HG03108 (cell line): ENCODE results near the gene ATCAY.
"Not testable (repeated sequence)": the region's sequence is repeated elsewhere in the genome, so short reads cannot be mapped to it uniquely, and the experiment has no call there.

ENCODE experiments used
- ATAC-seq: cut with Tn5 transposase; IDR thresholded peaks from one replicate; pipeline ENCODE4 v1.9.1; 2021; ENCODE audit warnings: moderate library complexity; ENCODE audit not compliant: unreplicated experiment

The ATCAY gene

DNA sequence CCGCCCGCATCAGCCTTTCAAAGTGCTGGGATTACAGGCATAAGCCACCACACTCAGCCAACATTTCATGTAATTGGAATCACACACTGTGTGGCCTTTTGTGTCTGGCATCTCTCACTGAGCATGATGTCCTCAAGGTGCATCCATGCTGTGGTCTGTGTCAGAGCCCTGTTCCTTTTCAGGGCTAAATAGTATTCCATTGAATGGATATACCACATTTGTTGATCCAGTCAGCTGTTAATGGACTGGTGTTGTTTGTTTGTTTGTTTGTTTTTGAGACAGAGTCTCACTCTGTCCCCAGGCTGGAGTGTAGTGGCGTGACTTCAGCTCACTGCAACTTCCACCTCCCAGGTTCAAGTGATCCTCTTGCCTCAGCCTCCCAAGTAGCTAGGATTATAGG lies 17.9 kb downstream of the ATCAY start:
- ATAC-seq: no peak

DNA sequence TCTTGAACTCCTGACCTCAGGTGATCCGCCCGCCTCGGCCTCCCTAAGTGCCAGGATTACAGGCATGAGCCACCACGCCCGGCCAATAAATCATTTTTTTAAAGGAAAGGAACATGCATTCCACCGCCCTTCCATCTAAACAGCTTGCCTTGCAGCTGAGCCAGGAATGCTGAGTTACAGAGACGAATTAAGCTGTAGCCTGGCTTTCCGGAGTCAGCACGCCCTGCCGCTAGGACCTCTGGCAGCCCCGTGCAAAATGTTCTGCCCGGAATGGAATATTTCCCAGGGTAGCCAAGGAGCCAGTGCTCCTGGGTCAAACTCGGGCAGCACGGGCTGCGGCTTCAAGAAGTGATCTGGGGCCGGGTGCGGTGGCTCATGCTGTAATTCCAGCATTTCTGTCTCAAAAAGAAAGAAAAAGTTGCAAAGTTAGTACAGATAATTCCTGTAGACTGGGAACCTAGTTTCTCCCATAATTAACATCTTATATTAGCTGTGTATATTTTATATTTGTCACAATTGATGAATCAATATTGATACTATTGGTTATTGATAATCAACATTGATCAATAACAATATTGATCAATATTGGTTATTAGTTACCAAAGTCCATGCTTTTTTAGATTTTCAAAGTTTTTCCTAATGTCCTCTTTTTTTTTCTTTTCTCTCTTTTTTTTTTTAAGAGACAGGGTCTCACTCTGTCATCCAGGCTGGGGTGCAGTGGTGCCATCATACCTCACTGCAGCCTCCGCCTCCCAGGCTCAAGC lies 19.2 kb downstream of the ATCAY start:
- no peak for ATAC-seq

DNA sequence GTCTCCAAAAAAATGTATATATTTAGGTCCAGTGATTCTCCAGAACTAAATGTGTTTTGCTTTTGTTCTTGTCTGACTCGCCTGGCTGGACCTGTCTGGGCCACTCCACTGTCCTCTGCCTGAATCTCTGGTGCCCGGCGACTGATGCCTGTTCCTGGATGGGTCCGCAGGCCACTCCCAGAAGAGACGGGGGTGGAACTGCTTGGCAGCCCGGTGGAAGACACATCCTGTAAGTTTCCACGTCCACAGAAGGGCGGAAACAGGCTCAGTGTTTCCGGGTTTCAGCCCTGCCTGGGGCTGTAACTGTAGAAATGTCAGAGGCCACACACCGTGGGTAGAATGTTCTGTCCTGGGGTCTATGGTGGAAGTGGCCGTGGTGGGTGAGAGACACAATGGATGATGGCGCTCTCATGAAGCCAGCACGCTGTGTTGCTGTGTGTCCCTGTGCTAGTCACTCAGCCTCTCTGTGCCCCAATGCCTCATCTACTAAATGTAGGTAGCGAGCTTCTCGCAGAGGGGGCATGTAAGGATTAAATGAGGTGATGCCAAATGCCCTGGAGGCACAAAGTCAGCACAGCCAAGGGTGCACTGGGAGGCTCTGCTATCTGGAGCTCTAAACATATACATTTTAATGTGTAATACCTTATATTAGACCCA lies 22.0 kb downstream of the ATCAY start:
- ATAC-seq: no peak

DNA sequence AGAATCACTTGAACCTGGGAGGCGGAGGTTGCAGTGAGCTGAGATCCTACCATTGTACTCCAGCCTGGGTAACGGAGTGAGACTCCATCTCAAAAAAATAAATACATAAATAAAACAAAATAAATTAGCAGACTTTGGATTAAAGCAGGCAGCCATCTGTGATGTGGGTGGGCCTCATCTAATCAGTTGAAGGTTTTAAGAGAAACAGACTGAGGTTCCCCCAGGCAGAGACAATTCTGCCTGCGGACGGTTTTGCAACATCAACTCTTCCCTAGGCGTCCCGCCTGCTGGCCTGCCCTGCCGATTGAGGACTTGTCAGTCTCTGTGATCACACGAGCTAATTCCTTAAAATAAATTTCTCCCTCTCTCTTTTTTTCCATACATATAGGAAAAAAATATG lies 23.7 kb downstream of the ATCAY start:
- ATAC-seq: no peak

DNA sequence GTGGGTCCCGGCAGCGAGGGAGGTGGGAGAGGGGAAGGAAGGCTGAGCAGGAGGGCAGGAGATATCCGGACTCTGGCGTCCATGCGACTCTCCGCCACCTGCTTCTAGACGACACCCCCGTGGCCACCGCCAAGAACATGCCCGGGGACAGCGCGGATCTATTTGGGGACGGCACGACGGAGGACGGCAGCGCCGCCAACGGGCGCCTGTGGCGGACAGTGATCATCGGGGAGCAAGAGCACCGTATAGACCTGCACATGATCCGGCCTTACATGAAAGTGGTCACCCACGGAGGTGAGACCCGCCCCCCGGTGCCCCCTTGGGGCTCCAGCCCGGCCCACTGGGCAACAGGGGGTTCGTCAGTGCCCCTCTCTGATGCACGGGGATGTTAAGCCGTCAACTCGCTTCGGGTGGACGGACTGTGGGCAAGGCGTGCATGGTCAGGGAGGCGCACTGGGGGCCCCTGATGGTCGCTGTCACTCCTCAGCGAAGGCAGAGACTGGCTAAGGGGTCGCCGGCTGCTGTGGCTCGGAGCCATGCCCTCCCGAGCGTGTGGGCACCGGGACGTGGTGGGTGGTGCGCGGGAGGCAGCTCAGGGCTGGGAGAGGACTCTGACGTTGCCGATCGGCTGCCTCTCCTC lies 27.3 kb downstream of the ATCAY start:
- ATAC-seq: no peak

DNA sequence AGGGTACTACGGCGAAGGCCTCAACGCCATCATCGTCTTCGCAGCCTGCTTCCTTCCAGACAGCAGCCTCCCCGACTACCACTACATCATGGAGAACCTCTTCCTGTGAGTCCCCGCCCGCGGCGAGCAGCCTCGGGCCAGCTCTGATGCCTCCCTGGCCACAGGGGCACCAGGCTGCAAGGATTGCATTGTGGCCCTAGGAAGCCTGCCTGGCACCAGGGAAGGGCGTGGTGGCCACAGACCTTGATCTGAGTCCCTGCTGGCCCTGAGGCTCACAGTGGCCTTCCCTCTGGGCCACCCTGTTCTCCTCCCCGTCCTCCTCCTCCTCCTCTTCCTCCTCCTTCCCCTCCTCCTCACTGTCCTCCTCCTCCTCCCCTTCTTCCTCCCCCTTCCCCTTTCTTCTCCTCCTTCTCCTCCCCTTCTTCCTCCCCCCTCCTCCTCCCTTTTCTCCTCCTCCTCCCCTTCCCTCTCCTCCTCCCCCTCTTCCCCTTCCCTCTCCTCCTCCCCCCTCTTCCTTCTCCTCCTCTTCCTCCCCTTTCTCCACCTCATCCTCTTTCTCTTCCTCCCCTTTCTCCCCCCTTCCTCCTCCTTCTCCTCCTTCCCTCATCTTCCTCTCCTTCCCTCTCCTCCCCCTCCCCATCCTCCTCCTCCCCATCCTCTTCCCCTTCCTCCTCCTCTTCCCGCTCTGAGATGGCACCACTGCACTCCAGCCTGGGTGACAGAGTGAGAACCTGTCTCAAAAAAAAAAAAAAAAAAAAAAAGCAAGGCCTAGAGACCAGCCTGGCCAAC lies 28.0 kb downstream of the ATCAY start:
- ATAC-seq: no peak

DNA sequence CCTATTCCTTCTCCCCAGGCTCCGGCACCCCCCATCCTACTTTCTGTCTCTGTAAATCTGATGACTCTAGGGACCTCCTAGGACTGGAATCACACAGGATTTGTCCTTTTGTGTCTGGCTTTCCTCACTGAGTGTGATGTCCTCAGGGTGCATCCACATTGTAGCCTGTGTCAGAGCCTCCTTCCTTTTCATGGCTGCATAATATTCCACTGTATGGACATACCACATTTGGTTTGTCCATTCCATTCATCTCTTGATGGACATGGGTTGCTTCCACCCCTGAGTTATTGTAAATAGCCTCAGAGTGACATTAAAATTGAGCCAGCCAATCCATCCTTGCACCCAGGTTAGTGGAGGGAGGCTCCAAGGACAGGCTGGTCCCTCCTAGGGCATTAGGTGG lies 29.6 kb downstream of the ATCAY start:
- no peak for ATAC-seq

DNA sequence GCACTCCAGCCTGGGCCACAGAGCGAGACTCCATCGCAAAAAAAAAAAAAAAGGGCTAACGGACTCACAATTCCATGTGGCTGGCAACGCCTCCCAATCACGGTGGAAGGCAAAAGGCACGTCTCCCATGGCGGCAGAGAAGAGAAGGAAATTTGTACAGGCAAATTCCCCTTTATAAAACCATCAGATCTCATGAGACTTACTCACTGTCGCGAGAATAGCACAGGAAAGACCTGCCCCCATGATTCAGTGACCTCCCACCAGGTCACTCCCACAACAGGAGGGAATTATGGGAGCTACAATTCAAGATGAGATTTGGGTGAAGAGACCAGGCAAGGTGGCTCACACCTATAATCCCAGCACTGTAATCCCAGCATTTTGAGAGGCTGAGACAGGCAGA lies 33.7 kb downstream of the ATCAY start:
- no peak for ATAC-seq

DNA sequence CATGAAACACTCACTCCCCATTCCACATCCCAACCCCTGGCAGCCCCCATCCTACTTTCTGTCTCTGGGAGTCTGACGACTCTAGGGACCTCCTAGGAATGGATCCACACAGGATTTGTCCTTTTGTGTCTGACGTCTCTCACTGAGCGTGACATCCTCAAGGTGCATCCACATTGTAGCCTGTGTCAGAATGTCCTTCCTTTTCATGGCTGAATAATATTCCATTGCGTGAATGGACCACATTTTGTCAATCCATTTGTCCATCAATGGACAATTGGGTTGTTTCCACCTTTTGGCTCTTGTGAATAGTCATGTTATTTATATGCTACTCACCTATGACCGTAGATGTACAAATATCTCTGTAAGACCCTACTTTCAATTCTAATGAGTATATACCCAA lies 35.5 kb downstream of the ATCAY start:
- no peak for ATAC-seq

DNA sequence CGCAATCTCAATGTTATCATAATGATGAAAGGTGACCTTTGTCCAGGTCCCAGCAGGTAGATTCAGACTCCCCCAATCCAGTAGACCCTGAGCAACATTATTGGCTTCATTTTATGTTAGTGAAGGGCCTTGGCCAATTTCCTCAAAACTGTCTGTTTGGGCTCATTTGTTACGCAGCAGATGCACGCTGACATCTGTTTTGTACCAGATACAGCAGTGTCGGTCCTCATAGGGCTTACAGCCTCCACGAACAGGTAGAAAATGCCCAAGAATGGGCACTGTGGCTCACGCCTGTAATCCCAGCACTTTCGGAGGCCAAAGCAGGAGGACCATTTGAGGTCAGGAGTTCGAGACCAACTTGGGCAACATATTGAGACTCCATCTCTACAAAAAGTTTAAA lies 39.3 kb downstream of the ATCAY start:
- ATAC-seq: no peak

DNA sequence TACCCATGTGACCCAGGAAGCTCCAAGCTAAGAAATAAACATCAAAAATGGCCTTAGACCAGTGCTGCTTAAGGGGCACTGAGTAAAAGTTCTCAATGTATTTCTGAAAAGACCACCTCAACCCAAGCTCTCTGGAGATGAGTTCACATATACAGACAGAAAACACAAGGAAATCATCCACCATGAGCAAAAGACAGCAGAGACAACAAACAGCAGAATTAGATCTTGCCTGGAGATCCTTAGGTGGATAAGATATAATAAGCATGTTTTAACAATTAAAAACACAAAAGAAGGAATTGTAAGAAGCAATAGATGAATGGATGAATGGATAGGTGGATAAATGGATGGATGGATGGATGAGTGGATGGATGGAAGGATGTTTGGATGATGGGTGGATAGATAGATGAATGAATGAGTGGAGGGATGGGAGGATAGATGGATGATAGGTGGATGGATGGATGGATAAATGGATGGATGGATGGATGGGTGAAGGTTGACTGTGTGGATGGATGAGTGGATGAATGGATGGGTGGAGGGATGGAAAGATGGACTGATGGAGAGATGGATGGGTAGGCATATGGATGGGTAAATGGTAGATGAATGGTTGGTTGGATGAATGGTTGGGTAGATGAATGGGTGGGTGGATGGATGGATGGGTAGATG lies 42.7 kb downstream of the ATCAY start:
- no peak for ATAC-seq

DNA sequence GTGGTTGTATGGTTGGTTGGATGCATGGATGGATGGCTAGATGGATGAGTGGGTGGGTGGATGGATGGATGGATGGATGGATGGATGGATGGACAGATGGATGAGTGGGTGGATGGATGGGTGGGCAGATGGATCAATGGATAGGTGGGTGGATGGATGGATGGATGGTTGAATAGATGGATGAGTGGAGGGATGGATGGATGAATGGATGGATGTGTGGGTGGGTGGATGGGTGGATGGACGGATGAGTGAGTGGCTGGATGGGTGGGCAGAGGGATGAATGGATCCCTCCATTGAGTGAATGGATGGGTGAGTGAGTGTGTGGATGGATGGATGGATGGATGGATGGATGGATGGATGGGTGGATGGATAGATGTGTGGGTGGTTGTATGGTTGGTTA lies 43.4 kb downstream of the ATCAY start:
- ATAC-seq: no peak

DNA sequence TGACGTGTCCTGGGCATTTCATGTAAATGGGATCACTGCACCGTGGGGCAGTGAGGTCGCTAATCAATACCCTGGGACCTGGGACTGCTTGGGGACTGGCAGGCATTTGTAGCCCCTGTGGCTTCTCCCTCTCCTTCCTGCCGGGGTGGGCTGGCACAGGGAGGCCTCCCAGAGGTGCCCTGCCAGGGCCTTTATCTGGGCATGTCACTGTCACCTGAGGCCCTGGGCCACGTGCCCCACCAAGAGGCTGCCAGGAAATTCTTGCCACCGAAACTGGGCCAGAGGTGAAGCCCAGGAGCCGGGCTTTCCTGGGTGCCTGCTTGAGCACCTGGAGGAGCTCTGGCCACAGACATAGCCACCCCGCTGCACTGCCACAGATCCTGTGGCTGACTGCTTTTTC lies 50.6 kb downstream of the ATCAY start:
- no peak for ATAC-seq

DNA sequence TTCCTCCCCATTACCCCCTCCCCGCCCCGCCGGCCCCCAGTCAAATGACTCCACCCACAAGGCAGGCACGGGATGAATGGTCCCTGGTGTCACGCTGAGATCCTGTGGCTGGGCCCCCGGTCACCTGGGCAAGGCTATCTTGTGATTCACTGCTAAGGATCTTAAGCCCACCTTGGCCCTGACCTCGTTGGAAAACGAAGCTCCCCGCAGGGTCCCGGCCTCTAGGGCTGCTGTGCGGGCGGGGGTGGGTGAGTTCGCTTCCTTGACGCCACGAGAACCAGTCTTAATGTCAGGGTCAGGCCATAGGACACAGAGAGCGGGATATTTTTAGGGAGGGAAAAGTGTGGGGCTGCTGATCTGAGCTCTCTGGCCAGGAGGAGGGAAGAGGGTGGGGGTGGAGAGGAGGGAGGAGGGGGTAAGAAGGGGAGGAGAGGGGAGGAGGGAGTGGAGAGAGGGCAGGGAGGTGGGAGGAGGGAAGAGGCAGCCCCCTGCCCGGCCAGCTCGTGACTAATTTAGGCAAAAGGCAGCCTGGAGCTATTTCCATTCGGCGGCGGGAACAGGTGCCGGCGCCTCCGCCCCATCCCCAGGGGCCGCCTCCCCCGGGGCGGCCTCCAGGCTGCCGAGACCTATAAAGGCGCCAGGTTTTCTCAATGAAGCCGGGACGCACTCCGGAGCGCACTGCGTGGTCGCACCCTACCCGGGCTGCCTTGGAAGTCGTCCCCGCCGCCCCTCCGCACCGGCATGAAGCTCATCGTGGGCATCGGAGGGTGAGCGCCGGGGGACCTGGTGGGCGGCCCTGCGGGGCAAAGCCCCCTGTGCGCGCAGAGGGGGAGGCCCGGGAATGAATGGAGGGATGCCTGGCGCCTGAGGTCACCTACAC lies 52.7 kb downstream of the ATCAY start, which contains the start of gene NMRK2:
Gene NMRK2, plus strand, starts transcription at position 139 of the 880 bp plus-strand sequence. Its CDS starts 603 bp downstream, at position 742.
- no peak for ATAC-seq

DNA sequence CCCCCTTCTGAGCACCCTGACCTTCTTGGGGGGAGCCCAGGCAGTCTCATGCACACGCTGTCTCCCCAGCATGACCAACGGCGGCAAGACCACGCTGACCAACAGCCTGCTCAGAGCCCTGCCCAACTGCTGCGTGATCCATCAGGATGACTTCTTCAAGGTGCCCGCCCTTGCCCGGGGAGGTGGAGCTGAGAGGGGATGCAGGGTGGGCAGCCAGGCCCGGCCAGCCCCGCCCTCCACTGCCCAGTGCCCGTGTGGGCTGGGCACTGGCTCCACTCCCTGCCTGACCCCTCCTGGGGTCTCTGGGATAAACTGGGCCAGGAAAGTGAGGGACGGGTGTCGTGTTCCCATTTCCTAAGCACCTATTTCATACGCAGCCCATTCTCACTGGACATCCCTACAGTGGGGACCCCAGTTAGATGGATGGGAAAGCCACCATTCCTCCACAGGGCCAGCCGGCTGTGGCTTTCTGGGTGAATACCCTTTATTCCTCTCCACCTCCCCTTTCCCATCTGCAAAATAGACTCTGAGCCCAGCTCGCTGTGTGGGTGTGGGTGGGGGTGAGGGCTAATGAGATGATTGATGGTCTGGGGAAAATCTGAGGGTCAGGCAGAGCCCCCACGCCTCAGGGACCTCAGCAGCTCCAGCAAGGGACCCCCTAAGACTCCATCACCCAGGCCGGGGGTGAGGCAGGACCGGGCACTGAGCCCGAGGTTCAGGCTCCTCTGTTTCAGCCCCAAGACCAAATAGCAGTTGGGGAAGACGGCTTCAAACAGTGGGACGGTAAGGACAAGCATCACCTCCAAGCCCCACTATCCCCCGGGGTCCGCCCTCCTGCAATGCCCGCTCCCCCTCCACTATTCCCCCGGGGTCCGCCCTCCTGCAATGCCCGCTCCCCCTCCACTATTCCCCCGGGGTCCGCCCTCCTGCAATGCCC lies 56.3 kb downstream of the ATCAY start:
- no peak for ATAC-seq

DNA sequence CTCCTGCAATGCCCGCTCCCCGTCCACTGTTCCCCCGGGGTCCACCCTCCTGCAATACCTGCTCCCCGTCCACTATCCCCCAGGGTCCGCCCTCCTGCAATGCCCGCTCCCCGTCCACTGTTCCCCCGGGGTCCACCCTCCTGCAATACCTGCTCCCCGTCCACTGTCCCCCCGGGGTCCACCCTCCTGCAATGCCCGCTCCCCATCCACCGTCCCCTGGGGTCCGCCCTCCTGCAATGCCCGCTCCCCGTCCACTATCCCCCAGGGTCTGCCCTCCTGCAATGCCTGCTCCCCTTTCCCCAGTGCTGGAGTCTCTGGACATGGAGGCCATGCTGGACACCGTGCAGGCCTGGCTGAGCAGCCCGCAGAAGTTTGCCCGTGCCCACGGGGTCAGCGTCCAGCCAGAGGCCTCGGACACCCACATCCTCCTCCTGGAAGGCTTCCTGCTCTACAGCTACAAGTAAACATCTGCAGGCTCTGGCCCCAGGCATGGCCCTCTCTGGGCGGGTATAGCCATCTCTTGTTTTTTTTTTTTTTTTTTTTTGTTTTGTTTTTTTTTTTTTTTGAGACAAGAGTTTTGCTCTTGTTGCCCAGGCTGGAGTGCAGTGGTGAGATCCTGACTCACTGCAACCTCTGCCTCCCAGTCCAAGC lies 57.9 kb downstream of the ATCAY start:
- ATAC-seq: not testable (repeated sequence)

DNA sequence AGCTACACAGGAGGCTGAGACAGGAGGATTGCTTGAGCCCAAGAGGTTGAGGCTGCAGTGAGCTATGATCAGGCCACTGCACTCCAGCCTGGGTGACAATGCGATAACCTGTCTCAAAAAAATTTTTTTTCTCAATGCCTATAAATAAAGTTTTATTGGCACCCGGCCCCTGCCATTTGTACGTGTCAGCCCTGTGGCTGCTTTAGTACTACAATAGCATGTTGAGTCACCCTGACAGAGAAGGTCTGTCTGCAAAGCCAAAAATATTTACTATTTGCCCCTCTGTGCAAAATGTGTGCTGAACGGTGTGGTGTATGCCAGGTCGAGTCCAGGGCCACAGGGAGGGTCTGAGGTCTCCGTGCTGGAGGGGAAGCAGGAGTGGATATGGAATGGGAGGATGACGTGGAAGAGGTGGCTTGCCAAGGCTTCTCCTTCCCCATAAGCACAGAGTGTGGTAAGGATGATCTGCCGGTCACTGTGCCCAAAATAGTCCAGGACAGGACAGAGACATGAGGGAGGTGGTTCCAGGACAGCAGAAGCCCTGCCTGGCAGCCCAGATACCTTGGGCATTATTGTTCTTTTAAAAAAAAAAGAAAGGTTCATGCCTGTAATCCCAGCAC lies 62.4 kb downstream of the ATCAY start:
- no peak for ATAC-seq
